Uterus (tissue), 2 donors: ENCODE measurements around the gene OPCML.

ENCODE experiments used
- POLR2A ChIP-seq, 2 donors: fragments of 450-650 bp; IDR thresholded peaks; one replicate each; pipeline ENCODE4 v1.6.1; 2016; ENCODE audit warnings: antibody characterized with exemption in 2 of 2, mild to moderate bottlenecking in 1 of 2, moderate library complexity in 1 of 2
- TF ChIP-seq, protein P1 (sequence below), 4 experiments: fragments of 200-600 bp in 2 of 4; fragments of 450-650 bp in 2 of 4; sonication (generic) in 2 of 4; IDR thresholded peaks; one replicate each; pipeline ENCODE4 v1.5.1; 2016 to 2019; ENCODE audit warnings: antibody characterized with exemption in 4 of 4, mild to moderate bottlenecking in 2 of 4, moderate library complexity in 1 of 4

DNA sequence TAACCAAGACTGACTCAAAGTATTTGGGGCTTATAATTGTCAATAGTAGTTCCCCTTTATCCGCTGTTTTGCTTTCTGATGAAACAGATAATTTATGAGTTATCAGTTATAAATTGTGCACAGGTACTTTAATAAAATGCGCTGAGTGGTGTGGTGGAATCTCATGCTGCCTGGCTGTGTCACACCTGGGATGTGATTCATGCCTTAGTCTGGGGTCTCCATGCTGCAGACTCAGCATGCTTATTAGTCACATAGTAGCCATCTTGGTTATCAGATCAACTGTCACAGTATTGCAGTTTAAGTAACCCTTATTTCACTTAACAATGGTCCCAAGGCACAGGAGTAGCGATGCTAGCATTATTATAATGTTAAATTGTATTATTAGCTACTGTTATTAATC is 1166.7 kb downstream of the OPCML start:
- TF ChIP-seq, protein P1, sequence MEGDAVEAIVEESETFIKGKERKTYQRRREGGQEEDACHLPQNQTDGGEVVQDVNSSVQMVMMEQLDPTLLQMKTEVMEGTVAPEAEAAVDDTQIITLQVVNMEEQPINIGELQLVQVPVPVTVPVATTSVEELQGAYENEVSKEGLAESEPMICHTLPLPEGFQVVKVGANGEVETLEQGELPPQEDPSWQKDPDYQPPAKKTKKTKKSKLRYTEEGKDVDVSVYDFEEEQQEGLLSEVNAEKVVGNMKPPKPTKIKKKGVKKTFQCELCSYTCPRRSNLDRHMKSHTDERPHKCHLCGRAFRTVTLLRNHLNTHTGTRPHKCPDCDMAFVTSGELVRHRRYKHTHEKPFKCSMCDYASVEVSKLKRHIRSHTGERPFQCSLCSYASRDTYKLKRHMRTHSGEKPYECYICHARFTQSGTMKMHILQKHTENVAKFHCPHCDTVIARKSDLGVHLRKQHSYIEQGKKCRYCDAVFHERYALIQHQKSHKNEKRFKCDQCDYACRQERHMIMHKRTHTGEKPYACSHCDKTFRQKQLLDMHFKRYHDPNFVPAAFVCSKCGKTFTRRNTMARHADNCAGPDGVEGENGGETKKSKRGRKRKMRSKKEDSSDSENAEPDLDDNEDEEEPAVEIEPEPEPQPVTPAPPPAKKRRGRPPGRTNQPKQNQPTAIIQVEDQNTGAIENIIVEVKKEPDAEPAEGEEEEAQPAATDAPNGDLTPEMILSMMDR (IDR thresholded peaks at IDR 0.05), result no peak
- no peak for TF ChIP-seq POLR2A (IDR thresholded peaks at IDR 0.05)
